Stimulated activated naive B cell treated with anti-CD40 and anti-IgM and Interleukin-4, amounts not matched to agents 10 μg/mL and 1 μg/mL and 100 μg/mL, for 72 hours (primary cell): ENCODE data around the gene GABRR2.

Source experiments
- ATAC-seq, 2 donors: fragments of 150-1000 bp; cut with Tn5 transposase; replicated peaks; 2 replicates each; pipeline ENCODE4 v1.10.0; 2021; ENCODE audit warnings: moderate library complexity in 1 of 2
- DNase-seq: peaks from one replicate; pipeline ENCODE4 v3.0.0; 2021
- H3K27ac Mint-ChIP-seq: one replicate; pipeline ENCODE4 v1.8.0; 2022; ENCODE audit warnings: mild to moderate bottlenecking, mixed read lengths
- H3K27me3 Mint-ChIP-seq, 2 donors: one replicate each; pipeline ENCODE4 v1.8.0; 2022; ENCODE audit warnings: mixed read lengths in 2 of 2
- H3K36me3 Mint-ChIP-seq, 2 donors: one replicate each; pipeline ENCODE4 v1.8.0; 2022; ENCODE audit warnings: mixed read lengths in 2 of 2, mild to moderate bottlenecking in 1 of 2
- H3K4me1 Mint-ChIP-seq, 2 donors: one replicate each; pipeline ENCODE4 v1.8.0; 2022; ENCODE audit warnings: mixed read lengths in 2 of 2, mild to moderate bottlenecking in 1 of 2
- H3K4me3 Mint-ChIP-seq, 2 donors: one replicate each; pipeline ENCODE4 v1.8.0; 2022; ENCODE audit warnings: mild to moderate bottlenecking in 2 of 2, mixed read lengths in 2 of 2, moderate library complexity in 1 of 2
- H3K9me3 Mint-ChIP-seq, 2 donors: one replicate each; pipeline ENCODE4 v1.8.0; 2022; ENCODE audit warnings: mixed read lengths in 2 of 2, mild to moderate bottlenecking in 1 of 2

The GABRR2 gene

DNA sequence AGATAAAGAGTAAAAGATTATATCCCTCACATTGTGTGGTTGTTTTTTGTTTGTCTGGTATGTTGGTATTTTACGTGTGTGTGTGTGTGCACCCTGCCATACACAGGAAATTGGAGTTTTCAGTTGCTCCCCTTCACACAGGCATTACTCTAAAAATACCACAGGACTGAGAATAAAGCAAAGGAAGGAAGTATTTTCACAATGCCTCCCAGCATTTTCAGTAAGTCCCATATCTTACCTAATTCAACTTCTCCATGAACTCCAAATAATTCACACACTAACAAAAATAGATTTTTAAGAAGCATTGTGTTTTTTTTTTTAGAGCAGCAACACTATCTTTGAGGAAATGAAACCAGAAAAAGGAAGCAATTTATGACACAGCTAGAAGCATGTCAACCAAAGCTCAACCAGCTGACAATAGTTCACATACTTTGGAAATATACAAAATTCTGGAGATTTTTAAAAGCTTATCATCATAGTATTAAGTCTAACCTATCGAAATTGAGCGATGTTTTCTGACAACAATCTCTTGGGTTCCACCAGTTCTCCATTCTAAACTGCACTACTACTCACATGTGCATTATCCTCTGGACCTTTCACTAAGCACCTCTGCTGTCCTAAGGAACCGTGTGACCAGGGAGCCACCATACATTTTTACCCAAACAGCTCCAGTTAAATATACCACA is 35.3 kb upstream of the GABRR2 start:
- DNase-seq (no peak), ATAC-seq (peak; percentile 58 to 61)
- H3K4me1 Mint-ChIP-seq, result peaks cover 50 to 78% of the 10 kb centered on the region in 2 donors
- H3K9me3 Mint-ChIP-seq, result no peaks in the 10 kb centered on the region
- peak overlapping the region; percentile 94 for H3K27ac Mint-ChIP-seq
- no peaks in the 10 kb centered on the region for H3K27me3 Mint-ChIP-seq
- peaks cover 17 to 30% of the 10 kb centered on the region in 2 donors for H3K36me3 Mint-ChIP-seq
- peak overlapping the region; percentile 94 to 95 for H3K4me3 Mint-ChIP-seq

DNA sequence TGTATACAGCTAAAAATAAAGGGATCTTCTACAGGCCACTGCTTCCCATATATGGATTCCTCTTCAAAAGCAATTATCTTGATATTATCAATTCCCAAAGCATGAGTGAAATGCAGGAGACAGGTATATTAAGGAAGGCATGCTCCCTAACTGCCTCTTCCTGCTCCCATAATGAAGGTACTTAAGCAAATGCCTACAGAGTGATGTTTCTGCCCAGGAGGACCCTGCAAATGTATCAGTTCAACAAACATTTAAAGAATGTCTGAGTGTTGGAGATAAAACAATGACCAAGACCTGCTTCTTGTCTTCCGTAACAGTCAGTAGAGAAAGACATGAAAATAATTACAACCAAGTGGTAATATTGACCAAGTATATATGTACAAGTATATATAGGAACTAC is 33.3 kb upstream of the GABRR2 start:
- no peaks in the 10 kb centered on the region for H3K27me3 Mint-ChIP-seq
- H3K27ac Mint-ChIP-seq, result peak overlapping the region; percentile 33
- H3K4me3 Mint-ChIP-seq, result peak overlapping the region in 1 of 2 donors; percentile 11
- H3K9me3 Mint-ChIP-seq, result no peaks in the 10 kb centered on the region
- DNase-seq (no peak), ATAC-seq (no peak)
- peaks cover 17 to 33% of the 10 kb centered on the region in 2 donors for H3K36me3 Mint-ChIP-seq
- peaks cover 48 to 76% of the 10 kb centered on the region in 2 donors for H3K4me1 Mint-ChIP-seq

DNA sequence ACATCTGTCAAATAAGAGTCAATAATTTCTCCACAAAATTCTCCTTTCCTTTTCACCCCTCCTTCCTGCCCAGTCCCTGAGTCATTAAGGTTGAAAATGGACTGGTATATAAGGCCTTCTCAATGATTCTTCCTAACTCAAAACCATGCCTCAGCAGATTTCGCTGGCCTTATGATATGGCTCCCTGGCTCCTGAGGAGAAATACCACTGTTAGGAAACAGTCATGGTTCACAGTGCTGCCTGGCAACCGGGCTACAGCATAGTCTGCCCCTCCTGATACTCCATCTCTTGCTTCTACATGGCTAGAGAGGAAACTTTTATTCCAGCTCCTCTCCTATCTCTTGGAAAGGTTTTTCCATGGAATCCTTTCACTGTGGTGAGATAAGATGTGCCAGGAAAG is 32.7 kb upstream of the GABRR2 start:
- Mint-ChIP-seq H3K27ac (no peak overlapping the region), H3K4me1 (peaks cover 47 to 72% of the 10 kb centered on the region in 2 donors), H3K9me3 (no peaks in the 10 kb centered on the region), H3K27me3 (no peaks in the 10 kb centered on the region), H3K36me3 (peaks cover 17 to 33% of the 10 kb centered on the region in 2 donors), H3K4me3 (no peak overlapping the region)
- no peak for ATAC-seq
- no peak for DNase-seq

DNA sequence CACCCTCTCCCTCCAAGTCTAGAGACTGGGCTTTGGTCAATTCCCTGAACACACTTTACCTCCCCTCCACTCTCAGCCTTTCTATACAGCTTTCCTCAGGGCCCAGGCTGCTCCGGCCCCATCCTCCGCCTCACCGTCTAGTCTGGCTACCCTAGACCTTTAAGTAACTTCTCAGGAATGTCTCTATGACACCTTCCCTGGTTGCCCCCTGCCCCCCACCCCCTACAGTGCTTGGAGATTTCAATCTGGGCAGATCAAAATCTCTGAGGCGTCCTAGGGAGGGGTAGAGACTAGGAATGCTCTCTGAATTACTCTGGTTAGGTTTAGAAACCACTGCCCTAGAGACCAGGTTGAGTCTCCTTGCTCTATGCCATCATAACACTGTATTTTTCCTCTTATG is 31.3 kb upstream of the GABRR2 start:
- Mint-ChIP-seq H3K36me3 (peaks cover 19 to 33% of the 10 kb centered on the region in 2 donors), H3K4me3 (no peak overlapping the region), H3K27ac (peak overlapping the region; percentile 11), H3K27me3 (no peaks in the 10 kb centered on the region), H3K9me3 (no peaks in the 10 kb centered on the region), H3K4me1 (peaks cover 47 to 69% of the 10 kb centered on the region in 2 donors)
- no peak for DNase-seq
- ATAC-seq, result no peak

DNA sequence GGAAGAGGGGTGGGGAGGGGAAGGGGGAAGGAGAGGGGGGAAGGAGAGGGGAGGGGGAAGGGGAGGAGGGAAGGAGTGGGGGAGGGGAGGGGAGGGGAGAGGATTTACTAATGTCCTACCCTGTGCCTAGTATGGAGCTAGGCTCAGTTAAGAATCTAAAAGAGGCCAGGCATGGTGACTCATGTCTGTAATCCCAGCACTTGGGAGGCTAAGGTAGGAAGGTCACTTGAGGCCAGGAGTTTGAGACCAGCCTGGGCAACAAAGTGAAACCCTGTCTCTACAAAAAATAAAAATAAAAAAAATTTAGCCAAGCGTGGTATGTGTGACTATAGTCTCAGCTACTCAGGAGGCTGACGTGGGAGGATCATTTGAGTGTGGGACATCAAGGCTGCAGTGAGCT is 24.5 kb upstream of the GABRR2 start:
- peak overlapping the region; percentile 59 for H3K27ac Mint-ChIP-seq
- H3K9me3 Mint-ChIP-seq, result no peaks in the 10 kb centered on the region

DNA sequence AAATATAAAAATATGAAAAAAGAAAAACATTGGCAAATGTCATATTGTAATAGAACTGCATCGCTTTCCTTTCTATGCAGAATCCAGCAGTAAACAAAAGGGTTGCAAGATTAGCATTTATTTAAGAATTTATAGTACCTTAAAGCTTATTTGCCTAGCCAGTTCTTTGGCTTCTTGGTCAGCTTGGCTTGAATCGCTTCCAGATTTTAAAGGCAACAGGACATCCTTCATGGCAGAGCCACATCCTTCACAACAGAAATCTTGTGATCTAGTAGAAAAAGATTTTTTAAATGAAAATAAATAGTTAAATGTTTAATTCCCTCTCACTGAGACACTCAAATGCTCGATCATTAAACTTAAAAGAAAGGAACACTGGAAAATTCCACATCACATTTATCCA is 20.1 kb upstream of the GABRR2 start:
- H3K9me3 Mint-ChIP-seq, result no peaks in the 10 kb centered on the region
- peaks cover 27 to 31% of the 10 kb centered on the region in 2 donors for H3K36me3 Mint-ChIP-seq
- no peak overlapping the region for H3K4me3 Mint-ChIP-seq
- peaks cover 5% of the 10 kb centered on the region in 2 donors for H3K4me1 Mint-ChIP-seq
- H3K27me3 Mint-ChIP-seq, result no peaks in the 10 kb centered on the region
- ATAC-seq (no peak), DNase-seq (no peak)
- H3K27ac Mint-ChIP-seq, result no peak overlapping the region

More for the DNA sequence above, 24.5 kb upstream of the GABRR2 start:
- ATAC-seq, result no peak
- Mint-ChIP-seq H3K4me1 (peaks cover 12 to 22% of the 10 kb centered on the region in 2 donors), H3K36me3 (peaks cover 27 to 33% of the 10 kb centered on the region in 2 donors), H3K4me3 (no peak overlapping the region), H3K27me3 (no peaks in the 10 kb centered on the region)
- no peak for DNase-seq

DNA sequence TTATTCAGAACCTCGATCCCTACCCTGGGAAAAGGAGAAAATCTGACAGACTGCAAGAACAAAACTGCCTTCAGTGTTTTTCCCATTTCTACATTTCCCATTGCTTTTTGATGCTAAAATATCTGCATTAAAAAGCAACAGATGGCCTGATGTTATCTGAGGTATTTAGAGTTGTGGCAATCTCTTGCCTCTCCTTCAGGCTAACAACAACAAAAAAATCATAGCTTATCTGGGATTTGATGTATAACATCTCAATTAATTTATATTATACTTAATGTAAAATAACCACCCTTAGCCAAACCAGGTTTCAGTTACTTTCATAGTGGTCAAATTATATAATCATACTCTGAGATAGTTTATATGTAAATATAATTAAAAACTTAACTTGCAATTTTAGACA is 15.8 kb upstream of the GABRR2 start:
- Mint-ChIP-seq H3K4me3 (no peak overlapping the region), H3K27ac (no peak overlapping the region), H3K9me3 (no peaks in the 10 kb centered on the region), H3K36me3 (peaks cover 30 to 36% of the 10 kb centered on the region in 2 donors), H3K27me3 (no peaks in the 10 kb centered on the region), H3K4me1 (no peaks in the 10 kb centered on the region)
- DNase-seq, result no peak
- no peak for ATAC-seq

DNA sequence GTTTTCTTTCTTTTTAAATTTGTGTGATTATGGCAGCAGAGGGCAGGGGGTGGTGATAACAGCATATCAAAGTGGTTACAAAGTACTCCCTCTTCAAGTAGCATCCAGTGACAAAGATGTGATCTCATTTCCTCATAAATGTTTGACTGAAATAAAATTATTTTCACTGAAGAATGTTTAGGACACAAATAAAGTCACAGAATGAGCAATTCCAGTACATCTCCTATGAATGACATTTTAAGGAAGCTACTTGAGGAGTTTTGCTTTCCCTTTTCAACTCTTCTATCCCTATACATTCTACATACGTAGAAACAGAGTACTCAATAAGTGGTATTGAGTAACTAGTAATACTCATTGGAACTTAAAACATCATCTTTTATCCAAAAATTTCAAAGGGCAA is 13.9 kb upstream of the GABRR2 start:
- no peak overlapping the region for H3K4me3 Mint-ChIP-seq
- H3K27ac Mint-ChIP-seq, result no peak overlapping the region
- no peaks in the 10 kb centered on the region for H3K27me3 Mint-ChIP-seq
- no peaks in the 10 kb centered on the region for H3K9me3 Mint-ChIP-seq
- DNase-seq, result no peak
- H3K36me3 Mint-ChIP-seq, result peaks cover 31 to 36% of the 10 kb centered on the region in 2 donors
- no peak for ATAC-seq
- no peaks in the 10 kb centered on the region for H3K4me1 Mint-ChIP-seq

DNA sequence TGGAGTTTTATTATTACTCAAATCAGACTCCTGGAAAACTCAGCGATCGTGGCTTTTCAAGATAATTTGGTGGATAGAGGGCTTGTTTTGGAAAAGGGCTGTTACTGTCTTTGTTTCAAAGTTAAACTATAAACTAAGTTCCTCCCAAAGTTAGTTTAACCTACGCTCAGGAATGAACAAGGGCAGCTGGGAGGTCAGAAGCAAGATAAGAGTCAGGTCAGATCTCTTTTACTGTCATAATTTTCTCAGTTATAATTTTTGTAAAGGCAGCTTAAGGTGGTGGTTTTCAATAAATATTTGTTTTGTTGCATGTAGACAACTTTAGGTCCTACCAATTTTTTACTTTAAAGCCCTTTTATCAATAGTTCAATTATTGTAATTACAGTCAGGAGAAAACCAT is 9.2 kb upstream of the GABRR2 start:
- H3K36me3 Mint-ChIP-seq, result peaks cover 27 to 57% of the 10 kb centered on the region in 2 donors
- peaks cover 5 to 8% of the 10 kb centered on the region in 2 donors for H3K9me3 Mint-ChIP-seq
- ATAC-seq, result no peak
- no peak for DNase-seq
- H3K27ac Mint-ChIP-seq, result no peak overlapping the region
- no peaks in the 10 kb centered on the region for H3K27me3 Mint-ChIP-seq
- H3K4me1 Mint-ChIP-seq, result peaks cover 18 to 20% of the 10 kb centered on the region in 2 donors
- H3K4me3 Mint-ChIP-seq, result no peak overlapping the region

DNA sequence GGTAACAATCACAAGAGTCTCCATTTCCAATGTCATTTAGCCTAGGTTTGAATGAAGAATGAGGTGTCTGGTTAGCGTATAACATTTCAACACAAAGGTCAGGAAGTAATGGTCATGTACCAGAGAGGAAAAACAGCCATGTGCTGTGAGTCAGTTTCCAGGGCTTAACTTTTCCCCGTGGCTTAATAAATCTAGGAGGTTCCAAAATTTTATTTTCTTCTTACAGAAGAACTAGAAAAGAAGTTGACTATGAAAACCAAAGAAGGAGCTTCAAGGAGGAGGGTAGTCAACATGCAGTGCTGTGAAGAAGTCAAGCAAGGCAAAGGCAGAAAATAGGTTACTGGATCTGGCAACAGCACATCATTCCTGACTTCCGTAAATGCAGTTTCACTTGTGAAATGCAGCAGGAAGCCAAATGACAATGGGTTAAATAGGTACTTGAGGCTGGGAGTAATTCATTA is 8.4 kb upstream of the GABRR2 start:
- Mint-ChIP-seq H3K4me1 (peaks cover 21 to 24% of the 10 kb centered on the region in 2 donors), H3K9me3 (peaks cover 5 to 8% of the 10 kb centered on the region in 2 donors), H3K27ac (no peak overlapping the region), H3K4me3 (no peak overlapping the region), H3K27me3 (no peaks in the 10 kb centered on the region), H3K36me3 (peaks cover 21 to 53% of the 10 kb centered on the region in 2 donors)
- no peak for ATAC-seq
- no peak for DNase-seq

DNA sequence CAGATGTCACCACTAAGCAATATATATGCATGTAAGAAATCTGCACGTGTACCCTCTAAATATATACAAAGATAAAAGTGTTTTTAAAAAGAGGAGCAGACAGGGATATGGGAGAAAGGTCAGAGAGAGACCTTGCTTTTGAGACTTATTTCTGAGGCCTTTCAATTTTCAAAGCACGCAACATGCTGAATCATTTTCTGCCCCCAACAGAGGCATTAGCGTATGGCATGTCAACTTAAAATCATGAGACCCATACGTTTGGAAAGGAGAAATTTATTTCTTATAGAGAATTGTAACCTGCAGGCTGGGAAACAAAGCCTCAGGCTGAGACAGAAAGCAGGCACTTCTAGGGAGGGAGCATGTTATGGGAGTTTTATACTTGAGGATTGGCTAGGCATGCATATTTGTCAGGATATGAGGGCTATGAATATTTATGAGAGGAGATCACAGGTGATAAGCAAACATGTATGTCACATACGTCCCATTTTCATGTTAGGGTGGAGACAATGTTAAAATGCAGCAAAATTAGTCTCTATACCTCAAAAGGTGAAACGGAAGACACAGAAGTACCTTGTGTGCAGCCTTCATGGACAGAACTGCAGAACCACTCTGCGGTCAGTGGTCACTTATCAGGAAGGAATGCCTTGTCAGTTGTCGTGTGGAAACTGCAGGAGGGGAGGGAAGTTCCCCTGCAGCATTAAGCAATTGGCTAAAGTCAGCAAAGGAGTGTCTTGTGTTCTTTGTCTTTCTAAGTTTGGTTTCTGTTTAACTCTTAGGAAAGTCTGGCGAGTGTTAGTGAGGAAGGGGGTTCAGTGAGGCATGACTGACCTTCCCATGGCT is 6.3 kb upstream of the GABRR2 start:
- Mint-ChIP-seq H3K4me3 (peak overlapping the region in 1 of 2 donors; percentile 7), H3K9me3 (peaks cover 5 to 8% of the 10 kb centered on the region in 2 donors), H3K27ac (peak overlapping the region; percentile 44), H3K27me3 (no peaks in the 10 kb centered on the region), H3K36me3 (peaks cover 26 to 59% of the 10 kb centered on the region in 2 donors), H3K4me1 (peaks cover 28 to 30% of the 10 kb centered on the region in 2 donors)
- no peak for DNase-seq
- peak in 1 of 2 donors; percentile 33 for ATAC-seq

DNA sequence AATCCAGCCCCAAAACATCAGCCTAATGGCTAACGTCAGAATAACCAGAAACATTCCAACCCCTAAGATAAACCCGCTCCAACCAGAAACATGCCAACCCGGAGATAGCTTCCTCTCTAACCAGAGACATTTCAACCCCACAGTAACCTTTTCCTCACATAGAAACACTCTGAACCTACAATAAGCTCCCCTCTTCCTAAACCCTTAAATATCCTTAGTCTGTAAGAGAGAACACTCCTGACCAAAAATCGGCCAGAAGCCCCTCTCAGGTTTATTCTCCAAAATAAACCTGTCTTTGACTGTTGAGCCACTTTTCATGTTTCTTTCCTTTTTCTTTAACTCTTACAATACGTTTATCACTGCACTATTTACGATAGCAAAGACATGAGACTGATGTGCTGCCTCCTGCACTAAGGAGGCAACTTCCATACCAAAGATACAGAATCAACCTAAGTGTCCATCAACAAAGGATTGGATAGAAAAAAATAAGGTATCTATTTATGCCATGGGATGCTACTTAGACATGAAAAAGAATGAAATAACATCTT is 5.0 kb upstream of the GABRR2 start:
- no peak overlapping the region for H3K4me3 Mint-ChIP-seq
- peaks cover 30% of the 10 kb centered on the region in 2 donors for H3K4me1 Mint-ChIP-seq
- H3K27ac Mint-ChIP-seq, result no peak overlapping the region
- peaks cover 27 to 64% of the 10 kb centered on the region in 2 donors for H3K36me3 Mint-ChIP-seq
- DNase-seq (no peak), ATAC-seq (no peak)
- H3K9me3 Mint-ChIP-seq, result peaks cover 5 to 8% of the 10 kb centered on the region in 2 donors
- no peaks in the 10 kb centered on the region for H3K27me3 Mint-ChIP-seq

DNA sequence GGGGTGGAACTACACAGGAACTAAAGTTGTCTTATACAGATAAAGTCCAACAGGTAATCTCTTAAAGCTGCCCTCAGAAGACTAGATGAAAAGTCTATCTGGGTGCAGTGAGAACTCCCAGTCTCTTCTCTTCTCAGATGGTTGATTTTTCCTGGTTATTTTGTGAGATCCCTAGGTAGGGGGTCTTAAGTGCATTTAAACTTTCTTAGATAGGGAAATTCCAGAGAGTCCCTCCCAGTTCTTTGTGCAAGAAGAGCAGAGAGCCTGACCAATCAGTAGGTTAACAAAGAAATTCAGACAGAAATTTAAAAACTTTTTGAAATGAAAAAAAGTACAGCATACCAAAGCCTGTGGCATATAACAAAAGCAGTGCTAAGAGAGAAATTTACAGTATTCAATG is 2.0 kb upstream of the GABRR2 start:
- H3K36me3 Mint-ChIP-seq, result peaks cover 22 to 56% of the 10 kb centered on the region in 2 donors
- DNase-seq (no peak), ATAC-seq (no peak)
- no peak overlapping the region for H3K27ac Mint-ChIP-seq
- H3K4me3 Mint-ChIP-seq, result no peak overlapping the region
- H3K4me1 Mint-ChIP-seq, result peaks cover 27 to 31% of the 10 kb centered on the region in 2 donors
- peaks cover 5 to 8% of the 10 kb centered on the region in 2 donors for H3K9me3 Mint-ChIP-seq
- no peaks in the 10 kb centered on the region for H3K27me3 Mint-ChIP-seq

DNA sequence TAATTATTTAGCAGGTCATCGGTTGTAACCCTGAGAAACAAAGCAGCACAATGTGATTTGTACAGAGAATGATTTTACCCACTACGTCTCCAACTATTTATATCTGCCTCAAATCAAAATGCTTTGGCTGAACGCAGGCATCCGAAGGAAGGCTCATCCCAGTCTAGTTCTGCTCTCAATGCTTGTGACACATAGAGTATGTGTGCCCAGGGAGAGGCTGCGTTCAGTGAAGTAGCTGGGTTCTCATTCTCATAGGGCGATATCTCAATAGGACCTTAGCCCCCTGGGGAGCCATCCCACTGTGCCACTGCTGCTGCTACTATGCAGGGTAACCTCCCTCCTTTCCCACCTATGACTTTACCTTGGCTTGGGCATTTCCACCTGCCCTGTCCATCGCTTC is 407 bp downstream of the GABRR2 start:
- Mint-ChIP-seq H3K4me3 (no peak overlapping the region), H3K27ac (no peak overlapping the region), H3K36me3 (peaks cover 14 to 40% of the 10 kb centered on the region in 2 donors), H3K27me3 (no peaks in the 10 kb centered on the region), H3K9me3 (no peaks in the 10 kb centered on the region), H3K4me1 (peaks cover 17 to 18% of the 10 kb centered on the region in 2 donors)
- no peak for ATAC-seq
- no peak for DNase-seq
